ENCODE data around the gene UBXN7. TPM values are rescaled to one million over a fixed set of nuclear protein-coding genes. Genes with fewer than 3 reads are reported as not detected.
"Not testable (repeated sequence)": the region's sequence is repeated elsewhere in the genome, so short reads cannot be mapped to it uniquely, and the experiment has no call there.

UBXN7 gene
- total RNA-seq, 2 donors from 2014 or later, result 51.4 to 53.2 TPM

DNA sequence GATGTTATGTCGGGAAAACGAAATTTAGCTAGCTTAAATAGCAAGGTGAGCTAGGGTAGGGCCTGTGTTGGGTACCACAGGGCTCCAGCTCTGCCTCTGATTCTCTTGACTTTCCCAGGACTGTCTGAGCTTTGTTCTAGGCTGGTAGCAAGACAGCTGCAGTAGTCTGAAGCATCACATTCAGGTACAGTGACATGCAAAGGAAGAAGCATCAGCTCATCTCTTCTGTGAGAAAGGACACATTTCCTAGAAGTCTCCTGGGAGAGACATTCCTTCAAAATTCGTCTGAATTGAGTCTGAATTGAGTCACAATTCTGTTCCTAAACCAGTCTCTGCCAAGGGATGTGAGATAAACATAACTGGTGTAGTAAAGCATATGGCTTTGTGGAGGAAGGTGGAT is 8.5 kb upstream of the UBXN7 start:
- H3K27ac Mint-ChIP-seq, result no peak overlapping the region

DNA sequence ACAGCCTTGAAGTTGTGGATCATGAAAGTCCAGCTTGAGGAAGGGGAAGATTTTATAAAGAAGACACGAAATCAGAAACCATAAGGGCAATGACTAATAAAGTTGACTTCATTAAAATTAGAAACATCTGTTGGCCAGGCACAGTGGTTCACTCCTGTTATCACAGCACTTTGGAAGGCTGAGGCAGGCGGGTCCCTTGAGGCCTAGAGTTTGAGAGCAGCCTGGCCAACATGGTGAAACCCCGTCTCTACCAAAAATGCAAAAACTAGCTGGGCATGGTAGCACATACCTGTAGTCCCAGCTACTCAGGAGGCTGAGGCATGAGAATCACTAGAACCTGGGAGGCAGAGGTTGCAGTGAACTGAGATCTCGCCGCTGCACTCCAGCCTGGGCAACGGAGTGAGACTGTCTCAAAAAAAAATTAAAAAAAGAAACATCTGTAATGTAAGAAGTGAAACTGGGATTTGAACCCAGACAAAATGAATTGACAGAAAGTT is 7.9 kb upstream of the UBXN7 start:
- DNase-seq (ENCODE audit: low spot score), result no peak
- no peaks in the 10 kb centered on the region for H3K9me3 Mint-ChIP-seq
- no peaks in the 10 kb centered on the region for H3K4me1 Mint-ChIP-seq (ENCODE audit: low read depth in 2 of 2)
- ATAC-seq, result no peak
- H3K4me3 Mint-ChIP-seq, result no peak overlapping the region
- H3K27me3 Mint-ChIP-seq, result no peaks in the 10 kb centered on the region
- no peak overlapping the region for H3K27ac Mint-ChIP-seq
- H3K36me3 Mint-ChIP-seq, result no peaks in the 10 kb centered on the region

More for the DNA sequence above, 8.5 kb upstream of the UBXN7 start:
- Mint-ChIP-seq H3K9me3 (no peaks in the 10 kb centered on the region), H3K27me3 (no peaks in the 10 kb centered on the region), H3K4me3 (no peak overlapping the region), H3K36me3 (no peaks in the 10 kb centered on the region), H3K4me1 (ENCODE audit: low read depth in 2 of 2) (no peaks in the 10 kb centered on the region)
- ATAC-seq (no peak), DNase-seq (ENCODE audit: low spot score) (no peak)

DNA sequence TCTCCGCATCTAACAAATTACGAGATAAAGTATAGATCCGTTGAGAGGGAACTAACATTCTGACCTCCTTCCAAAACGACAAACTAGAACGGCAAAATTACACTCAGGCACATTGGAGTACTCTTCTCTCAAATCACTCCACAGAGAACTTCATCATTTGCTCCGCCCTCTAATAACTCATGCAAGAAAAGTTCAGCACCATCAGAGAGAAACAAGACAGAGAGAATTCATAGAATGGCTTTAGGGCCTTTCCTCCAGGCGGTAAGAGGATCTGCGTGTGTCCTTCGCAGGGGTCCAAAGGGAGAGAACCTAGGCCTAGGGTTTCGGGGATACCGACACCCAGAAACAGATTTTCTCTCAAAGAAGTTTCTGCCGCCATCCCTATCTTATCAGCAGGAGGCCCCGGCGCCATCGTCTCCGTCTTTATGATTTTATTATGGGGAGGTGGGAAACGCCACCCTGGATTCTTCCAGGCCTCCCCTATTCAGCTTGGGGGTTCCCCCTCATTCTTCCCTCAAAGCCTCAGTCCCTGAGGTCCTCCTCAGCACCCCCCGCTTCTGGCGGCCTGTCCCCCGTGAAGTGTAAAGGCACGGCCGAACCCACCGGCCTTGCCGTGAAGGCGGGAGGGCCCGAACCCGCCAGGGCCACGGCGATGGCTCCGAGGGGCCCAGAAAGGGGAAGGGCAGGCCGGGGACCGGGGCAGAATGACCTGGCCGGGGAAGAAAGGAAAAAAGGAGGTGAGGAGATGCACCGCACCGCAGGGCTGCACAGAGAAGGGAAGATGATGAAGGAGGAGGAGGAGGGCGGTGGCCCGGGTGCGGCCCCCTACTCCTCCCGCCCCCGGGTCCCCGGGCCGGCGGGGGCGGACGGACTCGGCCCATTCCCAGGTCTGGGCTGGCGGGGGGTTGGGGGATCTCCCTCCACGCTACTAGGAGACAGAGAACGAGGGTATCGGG is 768 bp downstream of the UBXN7 start:
- Mint-ChIP-seq H3K4me3 (peak overlapping the region; percentile 87), H3K36me3 (no peaks in the 10 kb centered on the region), H3K4me1 (ENCODE audit: low read depth in 2 of 2) (peaks cover 17 to 24% of the 10 kb centered on the region in 2 donors), H3K9me3 (no peaks in the 10 kb centered on the region), H3K27ac (peak overlapping the region; percentile 76 to 84), H3K27me3 (no peaks in the 10 kb centered on the region)
- peak; percentile 48 to 60 for ATAC-seq
- peak; percentile 62 for DNase-seq (ENCODE audit: low spot score)

DNA sequence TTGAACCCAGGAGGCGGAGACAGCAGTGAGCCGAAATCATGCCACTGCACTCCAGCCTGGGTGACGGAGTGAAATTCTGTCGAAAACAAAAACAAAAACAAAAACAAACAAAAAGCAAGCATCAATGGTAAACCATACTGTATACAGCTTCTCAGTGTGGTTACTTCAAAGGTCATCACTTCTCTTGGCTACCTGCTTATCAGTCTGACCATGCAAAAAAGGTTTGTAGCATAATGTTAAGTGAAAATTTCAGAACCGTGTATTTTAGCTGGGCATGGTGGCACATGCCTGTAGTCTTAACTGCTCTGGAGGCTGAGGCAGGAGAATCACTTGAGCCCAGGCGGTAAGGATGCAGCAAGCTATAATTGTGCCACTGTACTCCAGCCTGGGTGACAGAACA is 4.2 kb downstream of the UBXN7 start:
- no peak for DNase-seq (ENCODE audit: low spot score)
- H3K9me3 Mint-ChIP-seq, result no peaks in the 10 kb centered on the region
- peaks cover 25 to 34% of the 10 kb centered on the region in 2 donors for H3K4me1 Mint-ChIP-seq (ENCODE audit: low read depth in 2 of 2)
- H3K27ac Mint-ChIP-seq, result no peak overlapping the region
- H3K27me3 Mint-ChIP-seq, result no peaks in the 10 kb centered on the region
- no peaks in the 10 kb centered on the region for H3K36me3 Mint-ChIP-seq
- ATAC-seq, result no peak
- H3K4me3 Mint-ChIP-seq, result no peak overlapping the region

DNA sequence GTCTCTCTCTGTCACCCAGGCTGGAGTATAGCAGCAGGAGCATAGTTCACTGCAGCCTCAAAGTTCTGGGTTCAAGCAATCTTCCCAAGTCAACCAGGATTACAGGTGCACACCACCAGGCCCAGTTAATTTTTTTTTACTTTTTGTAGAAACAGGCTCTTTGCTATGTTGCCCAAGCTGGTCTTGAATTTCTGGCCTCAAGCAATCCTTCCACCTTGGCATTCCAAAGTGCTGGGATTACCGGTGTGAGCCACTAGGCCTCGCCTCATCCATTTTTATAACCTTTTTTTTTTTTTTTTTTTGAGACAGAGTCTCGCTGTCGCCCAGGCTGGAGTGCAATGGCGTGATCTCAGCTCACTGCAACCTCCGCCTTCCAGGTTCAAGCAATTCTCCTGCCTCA is 7.8 kb downstream of the UBXN7 start:
- H3K36me3 Mint-ChIP-seq, result not testable (repeated sequence)

DNA sequence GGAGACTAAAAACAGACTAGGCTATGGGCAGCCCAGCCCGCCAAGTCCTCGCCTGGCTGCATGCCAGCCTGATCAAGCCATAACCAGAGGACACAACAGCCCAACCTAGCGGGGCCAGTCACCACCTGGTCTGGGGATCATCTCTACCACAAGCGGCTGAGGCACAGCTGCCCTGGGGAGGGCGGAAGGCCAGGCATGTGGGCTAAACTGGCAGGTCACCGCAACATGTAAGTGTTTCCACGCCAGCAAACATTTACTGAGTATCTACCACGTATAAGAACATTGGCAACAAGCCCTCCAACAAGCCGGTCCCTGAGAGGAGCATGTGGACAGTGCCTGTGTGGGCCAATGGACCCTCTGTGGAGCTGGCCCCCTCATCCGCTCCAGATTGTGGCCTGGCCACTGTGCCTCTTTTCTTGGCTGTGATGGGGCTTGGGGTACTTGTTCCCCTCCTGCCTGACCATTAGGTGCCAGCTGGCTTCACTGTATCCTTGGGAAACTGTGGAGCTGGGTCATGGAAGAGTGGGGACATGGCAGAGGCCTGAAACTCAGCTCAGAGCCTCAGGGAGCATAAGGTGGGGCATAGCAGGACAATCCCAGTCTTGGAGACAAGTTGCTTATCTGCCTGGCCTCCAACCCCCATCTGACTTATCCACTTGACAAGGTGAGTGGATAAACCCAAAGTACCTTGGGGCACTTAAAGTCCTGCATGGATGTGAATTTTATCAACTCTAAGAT is 9.0 kb downstream of the UBXN7 start:
- Mint-ChIP-seq H3K4me1 (ENCODE audit: low read depth in 2 of 2) (peaks cover 34 to 45% of the 10 kb centered on the region in 2 donors), H3K9me3 (no peaks in the 10 kb centered on the region), H3K36me3 (no peaks in the 10 kb centered on the region), H3K4me3 (no peak overlapping the region), H3K27me3 (no peaks in the 10 kb centered on the region), H3K27ac (no peak overlapping the region)
- no peak for DNase-seq (ENCODE audit: low spot score)
- ATAC-seq, result peak; percentile 43 to 48

More for the DNA sequence above, 7.8 kb downstream of the UBXN7 start:
- H3K27me3 Mint-ChIP-seq; H3K27ac Mint-ChIP-seq; H3K9me3 Mint-ChIP-seq; DNase-seq (ENCODE audit: low spot score); H3K4me3 Mint-ChIP-seq; ATAC-seq: not testable (repeated sequence)
- peaks cover 27 to 36% of the 10 kb centered on the region in 2 donors for H3K4me1 Mint-ChIP-seq (ENCODE audit: low read depth in 2 of 2)

DNA sequence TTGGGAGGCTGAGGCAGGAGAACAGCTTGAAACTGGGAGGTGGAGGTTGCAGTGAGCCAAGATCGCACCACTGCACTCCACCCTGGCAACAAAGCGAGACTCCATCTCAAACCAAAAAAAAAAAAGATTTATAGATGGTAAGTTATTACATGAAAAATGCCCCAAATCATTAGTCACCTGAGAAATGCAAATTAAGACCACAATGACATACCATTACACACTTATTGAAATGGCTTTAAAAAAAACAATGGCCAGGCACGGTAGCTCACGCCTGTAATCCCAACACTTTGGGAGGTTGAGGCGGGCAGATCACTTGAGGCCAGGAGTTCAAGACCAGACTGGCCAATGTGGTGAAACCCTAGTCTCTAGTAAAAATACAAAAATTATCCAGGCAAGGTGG is 10.6 kb downstream of the UBXN7 start:
- H3K4me3 Mint-ChIP-seq; H3K36me3 Mint-ChIP-seq; DNase-seq (ENCODE audit: low spot score); H3K9me3 Mint-ChIP-seq; ATAC-seq; H3K27me3 Mint-ChIP-seq: not testable (repeated sequence)
- Mint-ChIP-seq H3K27ac (peak overlapping the region in 1 of 2 donors; percentile 57), H3K4me1 (ENCODE audit: low read depth in 2 of 2) (peaks cover 41 to 47% of the 10 kb centered on the region in 2 donors)

DNA sequence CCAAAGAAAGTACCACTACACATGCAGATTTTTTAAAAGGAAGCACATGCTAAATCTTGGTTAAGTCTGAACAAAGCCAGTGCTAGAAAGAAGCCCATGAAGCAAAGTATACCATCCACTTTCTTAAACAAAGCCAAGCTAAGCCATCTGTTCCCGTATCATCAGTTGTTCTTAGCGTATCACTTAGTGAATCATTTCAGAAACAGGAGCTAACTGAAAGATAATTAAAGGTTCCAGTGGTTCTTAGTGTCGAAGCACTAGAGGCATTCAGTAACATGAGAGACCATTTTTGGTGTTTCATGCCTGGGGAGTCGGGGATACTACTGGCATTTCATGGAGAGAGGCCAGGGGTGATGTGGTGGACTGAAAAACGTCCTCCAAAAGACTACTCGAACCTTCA is 12.8 kb downstream of the UBXN7 start:
- H3K9me3 Mint-ChIP-seq, result no peaks in the 10 kb centered on the region
- H3K27ac Mint-ChIP-seq, result no peak overlapping the region
- peaks cover 48 to 50% of the 10 kb centered on the region in 2 donors for H3K4me1 Mint-ChIP-seq (ENCODE audit: low read depth in 2 of 2)
- no peak overlapping the region for H3K4me3 Mint-ChIP-seq
- H3K27me3 Mint-ChIP-seq, result no peaks in the 10 kb centered on the region
- no peak for DNase-seq (ENCODE audit: low spot score)
- ATAC-seq, result no peak
- no peaks in the 10 kb centered on the region for H3K36me3 Mint-ChIP-seq

DNA sequence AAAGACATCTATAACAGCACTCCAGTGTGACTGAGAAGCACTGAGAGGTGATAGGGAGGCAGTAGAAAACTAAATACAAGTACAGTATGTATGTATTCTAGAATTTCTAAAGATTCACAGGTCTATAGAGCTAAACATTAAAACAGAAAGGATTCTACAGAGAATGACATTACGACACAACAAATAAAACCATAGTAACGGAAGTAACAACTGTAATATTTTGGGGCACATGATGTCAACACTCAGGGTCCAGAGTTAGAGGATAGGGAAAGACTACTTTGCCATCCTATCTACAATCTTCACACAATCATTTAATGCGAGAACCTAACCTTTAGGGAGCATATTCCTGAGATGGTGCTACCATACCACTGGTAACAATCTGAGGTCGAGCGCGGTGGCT is 13.6 kb downstream of the UBXN7 start:
- H3K4me3 Mint-ChIP-seq, result no peak overlapping the region
- no peaks in the 10 kb centered on the region for H3K36me3 Mint-ChIP-seq
- H3K27ac Mint-ChIP-seq, result peak overlapping the region in 1 of 2 donors; percentile 22
- ATAC-seq (no peak), DNase-seq (ENCODE audit: low spot score) (no peak)
- H3K9me3 Mint-ChIP-seq, result no peaks in the 10 kb centered on the region
- H3K27me3 Mint-ChIP-seq, result no peaks in the 10 kb centered on the region
- H3K4me1 Mint-ChIP-seq (ENCODE audit: low read depth in 2 of 2), result peaks cover 51 to 53% of the 10 kb centered on the region in 2 donors

DNA sequence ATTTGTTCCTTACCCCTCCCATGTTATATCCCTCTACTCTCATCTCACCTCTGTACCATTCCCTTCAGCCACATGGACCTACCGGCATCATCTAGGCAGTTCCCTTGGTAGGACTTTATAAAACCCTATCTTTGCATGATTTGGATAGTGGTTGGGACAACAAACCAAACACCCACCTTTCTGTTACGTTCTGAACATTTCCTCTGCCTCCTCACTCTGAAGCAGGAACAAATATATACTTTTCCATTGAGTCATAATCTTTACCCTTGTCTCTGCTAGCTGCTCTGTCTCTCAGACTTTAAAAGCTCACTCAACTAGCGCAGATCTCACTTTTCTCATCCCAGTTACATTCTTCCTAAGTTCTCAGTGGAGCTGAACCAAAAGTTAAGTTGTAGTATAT is 17.8 kb downstream of the UBXN7 start:
- peaks cover under 1% of the 10 kb centered on the region for H3K36me3 Mint-ChIP-seq
- peak overlapping the region in 1 of 2 donors; percentile 9 for H3K27ac Mint-ChIP-seq
- H3K9me3 Mint-ChIP-seq, result peaks cover 3% of the 10 kb centered on the region
- DNase-seq (ENCODE audit: low spot score) (no peak), ATAC-seq (no peak)
- H3K4me3 Mint-ChIP-seq, result no peak overlapping the region
- no peaks in the 10 kb centered on the region for H3K27me3 Mint-ChIP-seq
- H3K4me1 Mint-ChIP-seq (ENCODE audit: low read depth in 2 of 2), result peaks cover 43 to 44% of the 10 kb centered on the region in 2 donors

DNA sequence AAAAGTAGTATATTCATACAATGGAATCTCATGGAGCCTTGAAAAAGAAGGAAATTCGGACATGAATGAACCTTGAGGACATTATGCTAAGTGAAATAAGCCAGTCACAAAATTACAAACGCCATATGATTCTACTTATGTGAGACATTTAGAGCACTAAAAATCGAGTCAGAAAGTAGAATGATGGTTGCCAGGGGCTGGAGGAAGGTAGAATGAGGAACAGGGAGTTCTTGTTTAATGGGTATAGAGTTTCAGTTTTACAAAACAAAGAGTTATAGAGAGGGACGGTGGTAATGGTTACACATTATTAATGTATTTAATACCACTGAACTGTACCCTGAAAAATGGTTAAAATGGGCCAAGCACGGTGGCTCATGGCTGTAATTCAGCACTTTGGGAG is 19.5 kb downstream of the UBXN7 start:
- DNase-seq (ENCODE audit: low spot score) (no peak), ATAC-seq (no peak)
- Mint-ChIP-seq H3K27me3 (no peaks in the 10 kb centered on the region), H3K4me3 (no peak overlapping the region), H3K9me3 (peaks cover 7% of the 10 kb centered on the region), H3K36me3 (peaks cover 11% of the 10 kb centered on the region), H3K4me1 (ENCODE audit: low read depth in 2 of 2) (peaks cover 36 to 40% of the 10 kb centered on the region in 2 donors), H3K27ac (no peak overlapping the region)

DNA sequence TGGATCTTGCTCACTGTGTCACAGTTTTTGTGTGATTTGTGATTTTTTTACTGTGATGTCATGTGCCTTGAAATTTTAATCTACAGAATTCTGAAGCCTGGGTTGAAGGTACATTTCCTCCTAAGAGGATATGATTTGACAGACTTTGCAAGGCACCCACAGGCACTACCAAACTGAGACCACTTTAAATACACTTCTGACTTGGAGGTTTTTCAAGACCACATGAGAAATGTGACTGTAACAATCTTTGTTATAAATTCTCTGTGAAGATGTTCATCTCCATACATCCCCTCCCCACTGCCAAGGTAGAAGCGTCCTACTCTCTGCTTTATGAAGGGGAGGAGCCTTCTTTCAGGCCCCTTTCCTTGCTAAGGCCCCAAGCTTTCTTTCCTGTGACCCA is 22.8 kb downstream of the UBXN7 start:
- Mint-ChIP-seq H3K4me3 (no peak overlapping the region), H3K27ac (no peak overlapping the region)

DNA sequence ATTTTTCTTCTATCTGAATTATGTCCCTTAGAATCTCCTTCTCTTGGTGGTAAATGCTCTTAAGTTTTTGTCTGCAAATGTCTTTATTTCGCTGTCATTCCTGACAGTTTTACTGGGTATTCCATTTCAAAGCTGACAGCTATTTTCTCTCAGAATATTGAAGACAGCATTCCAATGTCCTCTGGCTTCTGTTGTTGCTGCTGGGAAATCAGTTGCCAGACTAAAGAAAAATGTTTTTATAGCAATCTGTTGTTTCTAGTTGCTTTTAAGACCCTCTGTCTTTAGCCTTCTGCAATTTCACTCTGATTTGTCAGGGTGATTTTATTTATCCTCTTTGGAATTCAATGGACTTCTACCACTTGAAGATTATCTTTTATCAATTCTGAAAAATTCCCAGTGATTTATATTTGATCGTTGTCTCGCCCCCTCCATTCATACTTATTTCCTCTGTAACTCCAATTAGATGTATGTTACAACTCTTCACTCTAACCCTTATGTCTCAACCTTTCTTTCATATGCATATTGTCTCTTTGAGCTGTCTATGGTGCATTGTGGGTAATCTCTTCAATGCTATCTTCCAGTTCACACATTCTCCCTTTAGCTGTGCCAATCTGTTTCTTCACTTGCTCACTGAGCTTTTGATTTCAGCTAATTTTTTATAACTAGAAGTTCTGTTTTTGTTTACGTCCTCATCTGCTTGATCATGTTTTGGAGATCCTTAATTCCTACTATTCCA is 23.5 kb downstream of the UBXN7 start:
- Mint-ChIP-seq H3K9me3 (peaks cover 7% of the 10 kb centered on the region), H3K4me1 (ENCODE audit: low read depth in 2 of 2) (peaks cover 22% of the 10 kb centered on the region in 2 donors), H3K4me3 (no peak overlapping the region), H3K36me3 (peaks cover 11% of the 10 kb centered on the region), H3K27me3 (no peaks in the 10 kb centered on the region), H3K27ac (no peak overlapping the region)
- DNase-seq (ENCODE audit: low spot score), result no peak
- ATAC-seq, result no peak

More for the DNA sequence above, 22.8 kb downstream of the UBXN7 start:
- ATAC-seq (no peak), DNase-seq (ENCODE audit: low spot score) (no peak)
- peaks cover 24 to 25% of the 10 kb centered on the region in 2 donors for H3K4me1 Mint-ChIP-seq (ENCODE audit: low read depth in 2 of 2)
- peaks cover 7% of the 10 kb centered on the region for H3K9me3 Mint-ChIP-seq
- peaks cover 11% of the 10 kb centered on the region for H3K36me3 Mint-ChIP-seq
- no peaks in the 10 kb centered on the region for H3K27me3 Mint-ChIP-seq
